MM.1S (cell line): ENCODE measurements around the gene RNF227.

ENCODE experiments used
- DNase-seq: peaks from one replicate; pipeline ENCODE4 v3.0.0-alpha.2; 2015
- H2AFZ ChIP-seq: fragments of 300-600 bp; sonication (generic); 2 replicates; pipeline ENCODE4 v1.6.0; 2016; ENCODE audit warnings: antibody characterized with exemption, low read length
- H3F3A ChIP-seq: fragments of 300-600 bp; sonication (generic); 2 replicates; pipeline ENCODE4 v1.6.1; 2016; ENCODE audit warnings: mild to moderate bottlenecking, antibody characterized with exemption, low read length, moderate library complexity, mixed read lengths; ENCODE audit not compliant: insufficient read depth
- H3K27ac ChIP-seq: fragments of 300-600 bp; sonication (generic); 2 replicates; pipeline ENCODE4 v1.5.1; 2016; ENCODE audit warnings: mild to moderate bottlenecking, low read length
- H3K27me3 ChIP-seq: fragments of 300-600 bp; sonication (generic); replicated peaks from 2 replicates; pipeline ENCODE4 v1.6.0; 2016; ENCODE audit warnings: low read length; ENCODE audit not compliant: insufficient read depth
- H3K36me3 ChIP-seq: fragments of 300-600 bp; sonication (generic); replicated peaks from 2 replicates; pipeline ENCODE4 v1.6.1; 2016; ENCODE audit warnings: mild to moderate bottlenecking, low read length, mixed read lengths; ENCODE audit not compliant: insufficient read depth
- H3K4me1 ChIP-seq: fragments of 300-600 bp; sonication (generic); 2 replicates; pipeline ENCODE4 v1.6.1; 2016; ENCODE audit warnings: low read length, mixed read lengths
- H3K4me2 ChIP-seq: fragments of 300-600 bp; sonication (generic); 2 replicates; pipeline ENCODE4 v1.6.0; 2016; ENCODE audit warnings: low read depth, low read length
- H3K4me3 ChIP-seq: fragments of 300-600 bp; sonication (generic); 2 replicates; pipeline ENCODE4 v1.5.1; 2016; ENCODE audit warnings: low read length, mixed read lengths
- H3K79me2 ChIP-seq: fragments of 300-600 bp; sonication (generic); 2 replicates; pipeline ENCODE4 v1.6.1; 2016; ENCODE audit warnings: mixed run types, low read length, mixed read lengths
- H3K9ac ChIP-seq: fragments of 300-600 bp; sonication (generic); 2 replicates; pipeline ENCODE4 v1.6.1; 2016; ENCODE audit warnings: low read length, mixed read lengths
- H3K9me2 ChIP-seq: fragments of 300-600 bp; sonication (generic); replicated peaks from 2 replicates; pipeline ENCODE4 v1.6.1; 2016; ENCODE audit warnings: mild to moderate bottlenecking, low read length, mixed read lengths; ENCODE audit not compliant: insufficient read depth
- H3K9me3 ChIP-seq: fragments of 300-600 bp; sonication (generic); replicated peaks from 2 replicates; pipeline ENCODE4 v1.6.1; 2016; ENCODE audit warnings: mild to moderate bottlenecking, low read length, mixed read lengths; ENCODE audit not compliant: insufficient read depth
- H4K20me1 ChIP-seq: fragments of 300-600 bp; sonication (generic); 2 replicates; pipeline ENCODE4 v1.6.1; 2016; ENCODE audit warnings: mild to moderate bottlenecking, low read length, moderate library complexity, mixed read lengths; ENCODE audit not compliant: insufficient read depth
- EZH2 ChIP-seq: fragments of 300-600 bp; sonication (generic); optimal IDR thresholded peaks from 2 replicates; pipeline ENCODE3; 2017; ENCODE audit warnings: low read depth, mild to moderate bottlenecking, antibody characterized with exemption, low read length, mixed read lengths
- EZH2phosphoT487 ChIP-seq: fragments of 300-600 bp; sonication (generic); IDR thresholded peaks from 2 replicates; pipeline ENCODE4 v1.6.1; 2018; ENCODE audit warnings: antibody characterized with exemption, low read length
- TF ChIP-seq, protein P1 (sequence below): fragments of 300-600 bp; sonication (generic); IDR thresholded peaks from 2 replicates; pipeline ENCODE4 v1.5.1; 2016; ENCODE audit warnings: antibody characterized with exemption, low read length, mixed read lengths

RNF227 gene

DNA sequence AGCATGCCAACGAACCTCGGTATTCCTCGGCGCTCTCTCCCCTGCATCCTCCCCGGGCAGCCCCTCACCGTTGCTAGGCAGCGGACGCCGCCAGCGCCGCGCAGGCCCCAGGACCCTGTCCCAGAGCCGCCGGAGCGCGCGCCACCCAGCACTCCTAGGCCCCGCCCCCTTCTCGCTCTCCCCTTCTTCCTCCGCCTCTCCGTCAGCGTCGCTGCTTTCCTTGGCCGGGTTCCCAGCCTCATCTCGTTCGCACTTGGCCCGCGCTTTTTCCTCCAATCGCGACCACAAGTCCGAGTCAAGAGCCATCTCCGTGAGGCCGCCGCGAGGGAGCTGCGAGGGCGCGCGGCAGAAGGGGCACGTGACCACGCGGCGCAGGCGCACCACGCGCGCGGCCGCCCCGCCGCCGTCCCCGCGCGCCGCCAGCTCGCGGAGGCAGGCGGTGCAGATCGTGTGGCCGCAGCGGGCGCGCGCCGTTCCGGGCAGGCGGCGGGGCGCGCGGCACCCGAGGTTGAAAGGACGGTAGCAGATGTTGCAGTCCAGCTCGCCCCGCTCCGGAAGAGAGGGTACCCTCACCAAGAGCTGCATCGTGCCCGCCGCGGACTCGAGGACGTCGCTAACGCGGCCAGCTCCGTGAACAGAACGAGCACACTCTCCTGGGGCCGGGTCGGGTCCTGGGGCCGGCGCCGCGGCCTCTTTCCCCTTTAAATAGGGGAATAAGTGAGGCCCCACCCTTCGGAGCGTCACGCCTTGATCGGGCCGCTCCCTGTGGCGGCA lies at the start of gene RNF227:
RNF227 (minus strand) TSS at position 679 of the 774 bp plus-strand sequence; CDS start at position 585, 94 bp downstream.
- H2AFZ ChIP-seq = peak within 1 kb of the TSS; percentile 67
- H3K9ac ChIP-seq = peak within 1 kb of the TSS; percentile 49; the same call in 1 of the 2 replicates

DNA sequence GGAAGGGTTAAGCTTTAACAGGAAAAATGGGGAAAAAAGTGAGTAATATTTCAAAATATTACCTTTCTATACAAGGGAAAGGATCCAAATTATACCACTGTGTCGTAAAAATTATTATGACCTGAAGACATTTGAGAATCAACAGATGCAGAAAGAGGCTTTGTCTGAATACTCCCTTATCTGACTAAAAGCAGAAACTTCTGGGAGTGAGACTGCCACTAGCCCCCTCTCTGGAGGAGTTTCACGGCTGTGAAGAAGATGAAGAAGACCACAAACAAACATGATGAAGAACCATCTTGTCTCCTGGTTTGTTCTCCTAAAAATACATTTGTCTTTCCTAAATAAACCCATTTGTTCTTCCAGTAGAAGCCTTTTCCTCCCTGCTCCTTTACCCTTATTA lies 45.3 kb upstream of the RNF227 start:
- TF ChIP-seq, protein P1, sequence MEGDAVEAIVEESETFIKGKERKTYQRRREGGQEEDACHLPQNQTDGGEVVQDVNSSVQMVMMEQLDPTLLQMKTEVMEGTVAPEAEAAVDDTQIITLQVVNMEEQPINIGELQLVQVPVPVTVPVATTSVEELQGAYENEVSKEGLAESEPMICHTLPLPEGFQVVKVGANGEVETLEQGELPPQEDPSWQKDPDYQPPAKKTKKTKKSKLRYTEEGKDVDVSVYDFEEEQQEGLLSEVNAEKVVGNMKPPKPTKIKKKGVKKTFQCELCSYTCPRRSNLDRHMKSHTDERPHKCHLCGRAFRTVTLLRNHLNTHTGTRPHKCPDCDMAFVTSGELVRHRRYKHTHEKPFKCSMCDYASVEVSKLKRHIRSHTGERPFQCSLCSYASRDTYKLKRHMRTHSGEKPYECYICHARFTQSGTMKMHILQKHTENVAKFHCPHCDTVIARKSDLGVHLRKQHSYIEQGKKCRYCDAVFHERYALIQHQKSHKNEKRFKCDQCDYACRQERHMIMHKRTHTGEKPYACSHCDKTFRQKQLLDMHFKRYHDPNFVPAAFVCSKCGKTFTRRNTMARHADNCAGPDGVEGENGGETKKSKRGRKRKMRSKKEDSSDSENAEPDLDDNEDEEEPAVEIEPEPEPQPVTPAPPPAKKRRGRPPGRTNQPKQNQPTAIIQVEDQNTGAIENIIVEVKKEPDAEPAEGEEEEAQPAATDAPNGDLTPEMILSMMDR = no peak
- TF ChIP-seq EZH2 (no peak), EZH2phosphoT487 (no peak)

More for the DNA sequence above, at the start of gene RNF227:
- H3K4me1 ChIP-seq = no peaks in the 10 kb centered on the region
- no peaks in the 10 kb centered on the region for H3K9me2 ChIP-seq
- no peaks in the 10 kb centered on the region for H4K20me1 ChIP-seq
- no peaks in the 10 kb centered on the region for H3K79me2 ChIP-seq
- peak within 1 kb of the TSS; percentile 56 for H3K4me3 ChIP-seq
- no peak for TF ChIP-seq EZH2phosphoT487
- TF ChIP-seq, protein P1 = no peak
- TF ChIP-seq EZH2 = no peak
- no peaks in the 10 kb centered on the region for H3K9me3 ChIP-seq
- peaks cover 30% of the 10 kb centered on the region for H3K27me3 ChIP-seq
- DNase-seq = peak; percentile 56
- H3K36me3 ChIP-seq = no peaks in the 10 kb centered on the region
- peak within 1 kb of the TSS; percentile 50; the same call in 1 of the 2 replicates for H3K27ac ChIP-seq
- no peaks in the 10 kb centered on the region for H3F3A ChIP-seq
- peak within 1 kb of the TSS; percentile 67 for H3K4me2 ChIP-seq

DNA sequence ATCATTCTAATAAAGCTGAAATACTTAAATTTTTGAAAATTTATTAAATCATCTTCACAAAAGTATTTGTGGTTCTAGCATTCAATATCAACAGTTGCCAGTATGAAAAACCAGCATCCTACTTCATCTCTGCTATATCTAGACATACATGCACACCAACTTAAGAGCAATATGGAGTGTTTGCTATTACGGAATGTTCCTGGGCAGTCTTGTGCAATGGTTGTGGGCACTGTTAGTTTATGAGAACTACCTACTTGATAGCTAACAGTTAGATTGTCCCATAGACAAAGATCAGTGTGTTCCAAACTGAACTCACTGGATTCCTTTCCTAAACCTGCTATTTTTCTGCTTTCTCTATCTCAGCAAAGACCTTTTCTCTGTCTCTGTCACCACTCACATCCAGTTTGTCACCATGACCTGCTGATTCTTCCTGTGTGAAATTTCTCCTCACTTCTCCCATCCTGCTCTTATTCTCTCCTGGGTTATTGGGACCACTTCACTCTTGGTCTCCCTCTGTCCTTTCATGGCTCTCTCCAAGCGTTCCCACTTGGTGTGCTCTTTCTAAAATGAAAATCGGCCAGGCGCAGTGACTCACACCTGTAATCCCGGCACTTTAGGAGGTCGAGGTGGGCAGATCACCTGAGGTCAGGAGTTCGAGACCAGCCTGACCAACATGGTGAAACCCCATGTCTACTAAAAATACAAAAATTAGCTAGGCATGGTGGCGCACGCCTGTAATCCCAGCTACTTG lies 43.6 kb upstream of the RNF227 start:
- H3K9me3 ChIP-seq = no peaks in the 10 kb centered on the region
- H3K4me2 ChIP-seq = no peak overlapping the region
- no peaks in the 10 kb centered on the region for H3K79me2 ChIP-seq
- DNase-seq = no peak
- no peak overlapping the region for H3K27ac ChIP-seq
- H3F3A ChIP-seq = no peaks in the 10 kb centered on the region
- H4K20me1 ChIP-seq = no peaks in the 10 kb centered on the region
- TF ChIP-seq, protein P1 = no peak
- no peak for TF ChIP-seq EZH2phosphoT487
- no peak for TF ChIP-seq EZH2
- H3K9me2 ChIP-seq = no peaks in the 10 kb centered on the region
- H3K27me3 ChIP-seq = no peaks in the 10 kb centered on the region; the same call in 1 of the 2 replicates
- no peak overlapping the region for H3K9ac ChIP-seq
- no peaks in the 10 kb centered on the region for H3K36me3 ChIP-seq
- H3K4me3 ChIP-seq = no peak overlapping the region
- H2AFZ ChIP-seq = no peak overlapping the region
- no peaks in the 10 kb centered on the region for H3K4me1 ChIP-seq

More for the DNA sequence above, 45.3 kb upstream of the RNF227 start:
- H3K9me2 ChIP-seq = no peaks in the 10 kb centered on the region
- no peak for DNase-seq
- H3K9ac ChIP-seq = no peak overlapping the region
- no peaks in the 10 kb centered on the region for H3K36me3 ChIP-seq
- no peak overlapping the region for H3K4me3 ChIP-seq
- no peaks in the 10 kb centered on the region for H3K4me1 ChIP-seq
- H3K27me3 ChIP-seq = peaks cover 6% of the 10 kb centered on the region; the same call in 1 of the 2 replicates
- 0 out of 2 replicates have a peak, but pooled peaks cover 2% of the 10 kb centered on the region for H3F3A ChIP-seq
- no peak overlapping the region for H3K4me2 ChIP-seq
- H3K79me2 ChIP-seq = no peaks in the 10 kb centered on the region
- no peak overlapping the region for H3K27ac ChIP-seq
- H3K9me3 ChIP-seq = no peaks in the 10 kb centered on the region
- H4K20me1 ChIP-seq = no peaks in the 10 kb centered on the region
- no peak overlapping the region for H2AFZ ChIP-seq
